ENCODE data around the gene MARVELD3. TPM values are rescaled to one million over a fixed set of nuclear protein-coding genes. Genes with fewer than 3 reads are reported as not detected.

Gene MARVELD3
- total and polyA plus RNA-seq, 9 of the 15 experiments (the other 6 are each of a cell fraction or from before 2014, with no cell fraction given), result 0.03 to 0.07 (median 0.07) TPM; not detected in 6

- Histone ChIP-seq H3K79me2 (ENCODE audit: control insufficient read depth, insufficient read depth, low read length) (no peaks in the 10 kb centered on the region), H3K9ac (ENCODE audit: insufficient read depth in 1 of 2, low read depth in 2 of 2, low read length in 2 of 2) (no peak overlapping the region), H3K4me3 (no peak overlapping the region), H2AFZ (ENCODE audit: low read depth, low read length) (no peak overlapping the region), H3K27ac (ENCODE audit: extremely low read depth, low read depth, low read length) (no peak overlapping the region), H3K4me2 (ENCODE audit: insufficient read depth, low read length) (no peak overlapping the region), H4K20me1 (replicated peaks; ENCODE audit: control insufficient read depth, insufficient read depth, low read length) (no peaks in the 10 kb centered on the region), H3K36me3 (ENCODE audit: control insufficient read depth, insufficient read depth, low read length) (no peaks in the 10 kb centered on the region), H3K27me3 (ENCODE audit: control insufficient read depth in 2 of 2, insufficient read depth in 2 of 2, low read length in 2 of 2) (peaks cover 9 to 15% of the 10 kb centered on the region in 2 experiments; a peak in 4 of 5 replicates), H3K9me1 (ENCODE audit: control insufficient read depth, insufficient read depth, low read length) (no peaks in the 10 kb centered on the region), H3K4me1 (replicated peaks in 1 of 2; ENCODE audit: control insufficient read depth in 2 of 2, insufficient read depth in 2 of 2, low read length in 2 of 2) (no peaks in the 10 kb centered on the region), H3K9me3 (replicated peaks; ENCODE audit: control insufficient read depth, insufficient read depth, low read depth, low read length) (no peaks in the 10 kb centered on the region)
- no peak for FAIRE-seq
- DNase-seq (ENCODE audit: extremely low read depth in 1 of 4, low spot score in 3 of 4), result no peak
- POLR2A ChIA-PET, result no interaction called here
- BruUV-seq (replicated peaks), result no TSS peak
- 2% methylated on average over 8 of the region's 8 CpGs for WGBS (ENCODE audit: insufficient coverage, low coverage, missing lambda C conversion rate)
- CTCF ChIA-PET (ENCODE audit: low intra/inter-chr PET ratio), result no interaction called here
- TF ChIP-seq CBFB (CRISPR knock-in tag; IDR thresholded peaks at IDR 0.05) (no peak), ZKSCAN1 (IDR thresholded peaks at IDR 0.05; ENCODE audit: low read depth, low read length) (no peak), SUPT5H (IDR thresholded peaks at IDR 0.05) (no peak), NR2C1 (IDR thresholded peaks at IDR 0.05) (no peak), NR2C1 (tag; IDR thresholded peaks at IDR 0.05) (no peak), ZKSCAN8 (CRISPR knock-in tag; IDR thresholded peaks at IDR 0.05) (no peak), GTF2E2 (tag; IDR thresholded peaks at IDR 0.05) (no peak), ZBTB1 (CRISPR knock-in tag; IDR thresholded peaks at IDR 0.05; ENCODE audit: borderline replicate concordance, low read depth) (no peak), PREB (CRISPR knock-in tag; IDR thresholded peaks at IDR 0.05) (no peak), MTF1 (CRISPR knock-in tag; IDR thresholded peaks at IDR 0.05; ENCODE audit: borderline replicate concordance) (no peak), STAT5B (CRISPR knock-in tag; IDR thresholded peaks at IDR 0.05) (no peak), ZNF707 (CRISPR knock-in tag; conservative IDR thresholded peaks at IDR 0.05) (no peak), PHF20 (IDR thresholded peaks at IDR 0.05; ENCODE audit: partially characterized antibody) (no peak), ZNF609 (CRISPR knock-in tag; IDR thresholded peaks at IDR 0.05; ENCODE audit: borderline replicate concordance) (no peak), NR2C2 (CRISPR knock-in tag; IDR thresholded peaks at IDR 0.05) (no peak), NR2C2 (tag; IDR thresholded peaks at IDR 0.05) (no peak)
- intact Hi-C loops (cut with micrococcal nuclease), result no loop called here
- no peak; the same call in 2 of the 3 replicates for ATAC-seq
- in situ Hi-C loops (cut with MboI), result no loop called here
These were observed 25.2 kb upstream of the MARVELD3 start for GRCh38 chr16:71600822-71601221.
